K562 (cell line): ENCODE results near the gene AEN. TPM values are rescaled to one million over a fixed set of nuclear protein-coding genes. Genes with fewer than 3 reads are reported as not detected.

Experiments used
- ATAC-seq: fragments of 200-7000 bp; cut with Tn5 transposase; 3 replicates; pipeline ENCODE4 v1.9.1; 2020; ENCODE audit warnings: moderate library complexity
- BruUV-seq: library from RNA; stranded (reverse); fragments of 400-500 nt; replicated peaks from 2 replicates; lab custom pipeline; 2021; lab: Mats Ljungman, UMichigan
- CTCF ChIA-PET: fragments of 300-600 bp; formaldehyde crosslinking; extraction: SDS; loops from one replicate; lab custom pipeline; 2021; ENCODE audit warnings: low intra/inter-chr PET ratio; lab: Yijun Ruan, JAX
- POLR2A ChIA-PET: fragments of 300-600, 350-650 bp; sonication (Branson Sonifier 250); formaldehyde crosslinking; extraction: SDS; loops from one replicate; lab custom pipeline; 2021; ENCODE audit warnings: antibody characterized with exemption, inconsistent platforms; lab: Yijun Ruan, JAX
- DNase-seq, 4 experiments: peaks; one replicate each; pipeline versions ENCODE4 v3.0.0 to v3.0.0-alpha.2; 2011 to 2018; ENCODE audit warnings: low spot score in 3 of 4, mixed read lengths in 3 of 4; ENCODE audit errors: extremely low read depth in 1 of 4
- FAIRE-seq: peaks from 2 replicates; lab custom pipeline; 2011; peaks lifted over from hg19 to GRCh38; lab: Jason Lieb, UNC
- H2AFZ ChIP-seq: 2 replicates; pipeline ENCODE4 v1.6.0; 2011; ENCODE audit warnings: low read depth, low read length, control low read depth, inconsistent platforms
- H3K27ac ChIP-seq: fragments of 200-600 bp; 3 replicates; pipeline ENCODE4 v1.8.0; 2011; ENCODE audit warnings: low read depth, mild to moderate bottlenecking, control low read depth, inconsistent platforms, low read length, moderate library complexity, mixed read lengths; ENCODE audit errors: extremely low read depth
- H3K27me3 ChIP-seq, 2 experiments: fragments of 300-600 bp in 1 of 2; 2 replicates in 1 of 2; 3 replicates in 1 of 2; pipeline versions ENCODE4 v1.6.0 to v1.8.0; 2011; ENCODE audit warnings: inconsistent platforms in 2 of 2, low read length in 2 of 2, mild to moderate bottlenecking in 1 of 2, mixed read lengths in 1 of 2, moderate library complexity in 1 of 2; ENCODE audit not compliant: control insufficient read depth in 2 of 2, insufficient read depth in 2 of 2
- H3K36me3 ChIP-seq: fragments of 300-600 bp; 3 replicates; pipeline ENCODE4 v1.8.0; 2011; ENCODE audit warnings: mild to moderate bottlenecking, low read length, inconsistent platforms; ENCODE audit not compliant: control insufficient read depth, insufficient read depth
- H3K4me1 ChIP-seq, 2 experiments: fragments of 200-600 bp in 1 of 2; replicated peaks in 1 of 2; 2 replicates in 1 of 2; 3 replicates in 1 of 2; pipeline versions ENCODE4 v1.5.1 to v1.8.0; 2011; ENCODE audit warnings: inconsistent platforms in 2 of 2, low read length in 2 of 2, mild to moderate bottlenecking in 1 of 2, mixed read lengths in 1 of 2, moderate library complexity in 1 of 2; ENCODE audit not compliant: control insufficient read depth in 2 of 2, insufficient read depth in 2 of 2
- H3K4me2 ChIP-seq: 2 replicates; pipeline ENCODE4 v1.6.1; 2011; ENCODE audit warnings: low read length, control low read depth, inconsistent platforms, mixed read lengths; ENCODE audit not compliant: insufficient read depth
- H3K4me3 ChIP-seq: fragments of 200-600 bp; sonication (generic), shearing (Covaris generic); 2 replicates; pipeline ENCODE4 v1.5.1; 2016; ENCODE audit warnings: control low read depth, inconsistent platforms
- H3K79me2 ChIP-seq: fragments of 200-600 bp; 3 replicates; pipeline ENCODE4 v1.8.0; 2011; ENCODE audit warnings: low read length, inconsistent platforms; ENCODE audit not compliant: control insufficient read depth, insufficient read depth
- H3K9ac ChIP-seq, 2 experiments: 2 replicates each; pipeline versions ENCODE4 v1.6.0 to v1.6.1; 2011; ENCODE audit warnings: low read depth in 2 of 2, low read length in 2 of 2, control low read depth in 1 of 2, inconsistent platforms in 1 of 2, mild to moderate bottlenecking in 1 of 2, mixed read lengths in 1 of 2; ENCODE audit not compliant: insufficient read depth in 1 of 2
- H3K9me1 ChIP-seq: one replicate; pipeline ENCODE4 v1.6.0; 2011; ENCODE audit warnings: inconsistent platforms, mild to moderate bottlenecking, low read length, moderate library complexity; ENCODE audit not compliant: control insufficient read depth, insufficient read depth
- H3K9me3 ChIP-seq: replicated peaks from 2 replicates; pipeline ENCODE4 v1.5.1; 2011; ENCODE audit warnings: low read depth, low read length, inconsistent platforms; ENCODE audit not compliant: control insufficient read depth, insufficient read depth
- H4K20me1 ChIP-seq: replicated peaks from 2 replicates; pipeline ENCODE4 v1.6.1; 2011; ENCODE audit warnings: low read length, inconsistent platforms, mixed read lengths; ENCODE audit not compliant: control insufficient read depth, insufficient read depth
- CREBBP ChIP-seq: IDR thresholded peaks from one replicate; pipeline ENCODE4 v1.6.1; 2012; ENCODE audit warnings: low read depth, mild to moderate bottlenecking, control low read depth, inconsistent platforms, low read length
- EZH2 ChIP-seq: IDR thresholded peaks from 2 replicates; pipeline ENCODE4 v1.6.1; 2012; ENCODE audit warnings: low read depth, mild to moderate bottlenecking, inconsistent platforms, low read length, borderline replicate concordance
- KAT2B ChIP-seq: IDR thresholded peaks from one replicate; pipeline ENCODE4 v1.6.1; 2012; ENCODE audit warnings: low read depth, mild to moderate bottlenecking, control low read depth, inconsistent platforms, low read length, moderate library complexity
- PHB2 ChIP-seq: fragments of 450-650 bp; IDR thresholded peaks from 2 replicates; pipeline ENCODE4 v1.6.1; 2017; ENCODE audit warnings: low read depth
- POLR2H ChIP-seq: IDR thresholded peaks from 2 replicates; pipeline ENCODE4 v1.6.1; 2016; ENCODE audit warnings: missing genetic modification characterization, low read depth, mild to moderate bottlenecking, control low read depth, missing compliant biosample characterization, moderate library complexity
- PYGO2 ChIP-seq: fragments of 450-650 bp; IDR thresholded peaks from 2 replicates; pipeline ENCODE4 v1.6.1; 2016; ENCODE audit warnings: mild to moderate bottlenecking, missing genetic modification characterization, moderate library complexity, missing compliant biosample characterization
- SMARCA5 ChIP-seq: fragments of 450-650 bp; IDR thresholded peaks from 2 replicates; pipeline ENCODE4 v1.6.1; 2016
- SNAPC5 ChIP-seq: fragments of 250-450 bp; sonication (Bioruptor Pico); IDR thresholded peaks from 2 replicates; pipeline ENCODE4 v1.8.0; 2021; ENCODE audit warnings: moderate library complexity, mild to moderate bottlenecking, inconsistent platforms
- TAL1 ChIP-seq: fragments of 450-650 bp; IDR thresholded peaks from 2 replicates; pipeline ENCODE4 v1.6.1; 2016; ENCODE audit warnings: mild to moderate bottlenecking
- TRIM24 ChIP-seq, 2 experiments: fragments of 450-650 bp; IDR thresholded peaks; 2 replicates each; pipeline ENCODE4 v1.6.1; 2016
- TRIM28 ChIP-seq: fragments of 450-650 bp; IDR thresholded peaks from 2 replicates; pipeline ENCODE4 v1.6.1; 2017
- ZFP36 ChIP-seq: fragments of 150-350 bp; IDR thresholded peaks from 2 replicates; pipeline ENCODE4 v1.6.1; 2018; ENCODE audit warnings: low read length, low read depth; ENCODE audit not compliant: partially characterized antibody
- ZNF318 ChIP-seq, 2 experiments: fragments of 450-650 bp; IDR thresholded peaks; 2 replicates each; pipeline ENCODE4 v1.6.1; 2016; ENCODE audit warnings: mild to moderate bottlenecking in 2 of 2, borderline replicate concordance in 1 of 2, low read depth in 1 of 2, moderate library complexity in 1 of 2
- ZNF695 ChIP-seq: fragments of 450-650 bp; formaldehyde crosslinking; IDR thresholded peaks from 2 replicates; pipeline ENCODE4 v1.4.0; 2020; ENCODE audit warnings: mild to moderate bottlenecking, moderate library complexity
- ZNF780A ChIP-seq: fragments of 250-450 bp; sonication (Bioruptor Pico); IDR thresholded peaks from 2 replicates; pipeline ENCODE4 v1.5.0; 2021; ENCODE audit warnings: mild to moderate bottlenecking
- WGBS: fragments of 100-300 bp; shearing (Covaris generic); methylation state at CpG from one replicate; pipeline ENCODE4 v1.1.6; 2016; ENCODE audit warnings: low coverage, mixed read lengths; ENCODE audit not compliant: insufficient coverage; ENCODE audit errors: missing lambda C conversion rate; 5-methylcytosine and 5-hydroxymethylcytosine counted together
- in situ Hi-C: fragments of 300-500 bp; cut with MboI; formaldehyde crosslinking; loops from 4 replicates; pipeline ENCODE4 v1.15.0; 2018; ENCODE audit warnings: inconsistent platforms, mixed read lengths
- intact Hi-C: fragments of 100-400 bp; cut with micrococcal nuclease; formaldehyde crosslinking; loops from 2 replicates; pipeline ENCODE4 v1.14.2; 2022
- polyA plus RNA-seq, 8 experiments: library from polyadenylated mRNA; depleted of rRNA in 4 of 8; stranded (reverse) in 5 of 8; unstranded in 3 of 8; fragments of >200 nt; fragmentation: Nextera tagmentation in 2 of 8; fragmentation: Illumina TruSeq in 1 of 8; extraction: Ambion mirVana in 2 of 8; extraction: Trizol in 1 of 8; gene quantifications; 2 replicates each; pipeline versions ENCODE4 v1.2.1 to v1.2.3, GENCODE V29; 2011 to 2014; ENCODE audit warnings: inconsistent platforms in 1 of 8, missing spikeins in 1 of 8
- total RNA-seq, 7 experiments: library from RNA; depleted of rRNA in 6 of 7; stranded (reverse); fragments of >200 nt in 6 of 7; fragmentation: Illumina TruSeq in 2 of 7; extraction: Trizol in 2 of 7; gene quantifications; 2 replicates each; pipeline versions ENCODE4 v1.2.1 to v1.2.3, GENCODE V29; 2011 to 2021; ENCODE audit warnings: low replicate concordance in 1 of 7

AEN gene
- total and polyA plus RNA-seq, 9 of the 15 experiments (the other 6 are each of a cell fraction or from before 2014, with no cell fraction given) = 9.0 to 51.0 (median 32.8) TPM

- POLR2A ChIA-PET = interaction anchor here (0.6 to 1.2 kb wide), 2 partner anchors 18 to 213 kb away, joined by 3 to 4 read pairs; partner anchors contain the start of gene ISG20
Observed at GRCh38 chr15:88656760-88657221, 35.7 kb downstream of the AEN start.

More at GRCh38 chr15:88656760-88657221, 35.7 kb downstream of the AEN start:
- Histone ChIP-seq H2AFZ (no peak overlapping the region), H3K79me2 (no peaks in the 10 kb centered on the region), H3K27ac (no peak overlapping the region), H3K36me3 (no peaks in the 10 kb centered on the region), H3K4me1 (no peaks in the 10 kb centered on the region), H4K20me1 (no peaks in the 10 kb centered on the region), H3K9me1 (no peaks in the 10 kb centered on the region), H3K4me2 (no peak overlapping the region), H3K4me3 (no peak overlapping the region), H3K9ac (no peak overlapping the region), H3K9me3 (no peaks in the 10 kb centered on the region), H3K27me3 (peaks cover 20 to 68% of the 10 kb centered on the region in 2 experiments; a peak in 4 of 5 replicates)
- intact Hi-C loops (loop anchor here (1.0 kb wide), 2 partner anchors 45 to 178 kb away; no protein-coding TSS in a partner anchor), in situ Hi-C loops (no loop called here)
- FAIRE-seq = no peak
- no peak for DNase-seq
- ATAC-seq = no peak; the same call in 2 of the 3 replicates
- no peak for TF ChIP-seq POLR2H
- TF ChIP-seq ZNF780A (CRISPR knock-in tag) = no peak
- TF ChIP-seq KAT2B = no peak
- TF ChIP-seq TRIM28 = no peak
- no peak for TF ChIP-seq PYGO2 (tag)
- TF ChIP-seq ZNF318 (IDR thresholded peaks at IDR 0.05; ENCODE audit: borderline replicate concordance in 1 of 2, low read depth in 1 of 2) = no peak
- no peak for TF ChIP-seq TRIM24 (IDR thresholded peaks at IDR 0.05)
- no peak for TF ChIP-seq SMARCA5
- no peak for TF ChIP-seq CREBBP
- no peak for TF ChIP-seq ZFP36
- TF ChIP-seq SNAPC5 = no peak
- no peak for TF ChIP-seq ZNF695
- TF ChIP-seq EZH2 = no peak
- TF ChIP-seq PHB2 = no peak
- TF ChIP-seq TAL1 = no peak
- CTCF ChIA-PET = interaction anchor here (0.9 to 3.0 kb wide), 3 partner anchors 176 to 361 kb away, joined by 3 to 12 read pairs (median 3); no protein-coding TSS in a partner anchor
- BruUV-seq = no TSS peak
- 2% methylated on average over 10 of the region's 10 CpGs for WGBS
